Measurements from ENCODE around the gene ACAP3. TPM values are rescaled to one million over a fixed set of nuclear protein-coding genes. Genes with fewer than 3 reads are reported as not detected.

Gene ACAP3
- total RNA-seq, 1 experiment from 2014 or later: 42.2 TPM

- CTCF ChIA-PET: no interaction called here
- Mint-ChIP-seq H3K27me3 (ENCODE audit: low read depth) (no peaks in the 10 kb centered on the region), H3K27ac (no peak overlapping the region), H3K4me3 (no peak overlapping the region), H3K36me3 (peaks cover 11% of the 10 kb centered on the region), H3K9me3 (no peaks in the 10 kb centered on the region), H3K4me1 (peaks cover 15% of the 10 kb centered on the region)
- DNase-seq (ENCODE audit: low spot score) (no peak), ATAC-seq (no peak)
- POLR2A ChIA-PET: no interaction called here
- TF ChIP-seq FOXP4 (CRISPR knock-in tag; IDR thresholded peaks at IDR 0.05): no peak
- TF ChIP-seq ZMAT4 (CRISPR knock-in tag; IDR thresholded peaks at IDR 0.05): no peak
- TF ChIP-seq OVOL2 (CRISPR knock-in tag; IDR thresholded peaks at IDR 0.05; ENCODE audit: borderline replicate concordance): no peak
- no peak for TF ChIP-seq CREB1 (CRISPR knock-in tag; IDR thresholded peaks at IDR 0.05)
- TF ChIP-seq ZNF281 (CRISPR knock-in tag; IDR thresholded peaks at IDR 0.05): no peak
- no peak for TF ChIP-seq ZNF423 (CRISPR knock-in tag; IDR thresholded peaks at IDR 0.05)
- no peak for TF ChIP-seq CREM (CRISPR knock-in tag; IDR thresholded peaks at IDR 0.05)
- no peak for TF ChIP-seq MYBL2 (CRISPR knock-in tag; IDR thresholded peaks at IDR 0.05)
- TF ChIP-seq ZBTB43 (CRISPR knock-in tag; IDR thresholded peaks at IDR 0.05): no peak
- TF ChIP-seq SMAD4 (CRISPR knock-in tag; IDR thresholded peaks at IDR 0.05): no peak
- TF ChIP-seq FOXK1 (CRISPR knock-in tag; IDR thresholded peaks at IDR 0.05): no peak
- no peak for TF ChIP-seq TEAD1 (CRISPR knock-in tag; IDR thresholded peaks at IDR 0.05)
- no peak for TF ChIP-seq ZSCAN18 (CRISPR knock-in tag; IDR thresholded peaks at IDR 0.05)
- TF ChIP-seq ATF1 (CRISPR knock-in tag; IDR thresholded peaks at IDR 0.05): no peak
- no peak for TF ChIP-seq AR (CRISPR knock-in tag; IDR thresholded peaks at IDR 0.05)
- TF ChIP-seq ATF6 (CRISPR knock-in tag; IDR thresholded peaks at IDR 0.05): no peak
- no peak for TF ChIP-seq RORB (CRISPR knock-in tag; IDR thresholded peaks at IDR 0.05)
- no peak for TF ChIP-seq TP53 (CRISPR knock-in tag; IDR thresholded peaks at IDR 0.05)
- no peak for TF ChIP-seq NFATC4 (CRISPR knock-in tag; IDR thresholded peaks at IDR 0.05)
Measured at GRCh38 chr1:1320666-1321448, 13.1 kb upstream of the ACAP3 start.

Data from WTC11 (cell line).